Thyroid gland (tissue), 4 donors: ENCODE results near the gene TK1. TPM values are rescaled to one million over a fixed set of nuclear protein-coding genes. Genes with fewer than 3 reads are reported as not detected.

Experiments
- DNase-seq, 2 donors: peaks; one replicate each; pipeline ENCODE4 v3.0.0-alpha.2; 2019
- H3K27ac ChIP-seq, 3 donors: fragments of 200-600 bp; sonication (generic); 1 replicate in 2 of 3; 2 replicates in 1 of 3; pipeline ENCODE4 v1.5.1; 2016 to 2019; ENCODE audit warnings: mild to moderate bottlenecking in 1 of 3, moderate library complexity in 1 of 3
- H3K27me3 ChIP-seq: fragments of 200-600 bp; sonication (generic); one replicate; pipeline ENCODE4 v1.5.1; 2019
- H3K36me3 ChIP-seq, 2 donors: fragments of 200-600 bp; sonication (generic); one replicate each; pipeline ENCODE4 v1.5.1; 2016 to 2019
- H3K4me1 ChIP-seq, 2 donors: fragments of 200-600 bp; sonication (generic); one replicate each; pipeline ENCODE4 v1.5.1; 2017 to 2019
- H3K4me3 ChIP-seq, 3 donors: fragments of 200-600 bp; sonication (generic); replicated peaks in 1 of 3; 1 replicate in 2 of 3; 2 replicates in 1 of 3; pipeline ENCODE4 v1.5.1; 2016; ENCODE audit warnings: mild to moderate bottlenecking in 1 of 3
- H3K9me3 ChIP-seq: fragments of 200-600 bp; sonication (generic); one replicate; pipeline ENCODE4 v1.5.1; 2017
- POLR2A ChIP-seq, 2 donors: fragments of 450-650 bp; IDR thresholded peaks; one replicate each; pipeline ENCODE4 v1.6.1; 2017; ENCODE audit warnings: antibody characterized with exemption in 2 of 2, mild to moderate bottlenecking in 2 of 2, moderate library complexity in 1 of 2
- WGBS, 2 donors: methylation state at CpG; one replicate each; pipeline ENCODE4 v1.1.5; 2017; 5-methylcytosine and 5-hydroxymethylcytosine counted together
- intact Hi-C: fragments of 100-400 bp; cut with DNase I; formaldehyde crosslinking; loops from one replicate; pipeline ENCODE4 v1.15.1; 2023
- total RNA-seq, 4 donors: library from RNA; depleted of rRNA; stranded (reverse); fragments of >200 nt; gene quantifications; one replicate each; pipeline ENCODE4 v1.2.3, GENCODE V29; 2016
- TF ChIP-seq, protein P1 (sequence below), 6 experiments: fragments of 200-600 bp in 3 of 6; fragments of 450-650 bp in 3 of 6; sonication (generic) in 3 of 6; IDR thresholded peaks; one replicate each; pipeline ENCODE4 v1.5.1; 2016 to 2019; ENCODE audit warnings: antibody characterized with exemption in 6 of 6, mild to moderate bottlenecking in 2 of 6, inconsistent platforms in 1 of 6, moderate library complexity in 1 of 6

The TK1 gene
- total RNA-seq, 4 donors from 2014 or later = 1.1 to 2.7 (median 1.9) TPM

DNA sequence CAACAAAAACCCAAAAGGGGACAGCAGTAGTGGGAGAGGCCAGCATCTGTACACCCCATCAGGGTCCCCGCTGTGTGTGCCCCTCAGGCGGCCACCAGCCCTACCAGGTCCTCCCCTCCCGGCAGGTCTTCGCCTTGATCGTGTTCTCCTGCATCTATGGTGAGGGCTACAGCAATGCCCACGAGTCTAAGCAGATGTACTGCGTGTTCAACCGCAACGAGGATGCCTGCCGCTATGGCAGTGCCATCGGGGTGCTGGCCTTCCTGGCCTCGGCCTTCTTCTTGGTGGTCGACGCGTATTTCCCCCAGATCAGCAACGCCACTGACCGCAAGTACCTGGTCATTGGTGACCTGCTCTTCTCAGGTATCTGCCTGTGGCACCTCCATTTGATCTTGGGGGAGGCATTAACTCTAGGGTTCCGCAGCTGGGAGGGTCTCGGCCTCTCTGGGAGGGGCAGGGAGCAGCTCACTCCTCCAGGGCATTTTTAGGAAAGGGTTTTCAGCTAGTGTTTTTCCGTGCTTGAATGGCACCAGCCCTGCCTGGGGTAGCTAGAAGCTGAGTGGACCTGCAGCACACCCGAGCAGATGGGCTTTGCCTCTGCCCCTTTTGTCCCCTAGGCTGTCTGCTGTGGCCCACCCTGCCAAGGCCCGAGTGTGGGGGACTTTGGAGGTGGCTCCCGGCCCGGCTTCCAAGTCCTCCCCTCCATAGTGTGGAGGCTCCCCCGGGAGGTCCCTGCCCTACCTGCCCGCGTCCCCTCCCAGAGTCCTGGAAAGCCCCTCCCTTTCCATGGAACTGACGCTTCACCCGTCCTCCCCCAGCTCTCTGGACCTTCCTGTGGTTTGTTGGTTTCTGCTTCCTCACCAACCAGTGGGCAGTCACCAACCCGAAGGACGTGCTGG, 15.9 kb downstream of the TK1 start:
- Histone ChIP-seq H3K4me3 (no peak overlapping the region), H3K4me1 (peaks cover 18 to 44% of the 10 kb centered on the region in 2 donors), H3K9me3 (no peaks in the 10 kb centered on the region), H3K27ac (no peak overlapping the region), H3K27me3 (no peaks in the 10 kb centered on the region), H3K36me3 (peaks cover 0 to 17% of the 10 kb centered on the region in 2 donors)
- DNase-seq = no peak
- 91 to 93% methylated on average over 29 to 31 of the region's 31 CpGs for WGBS, 2 donors
- no peak for TF ChIP-seq POLR2A (IDR thresholded peaks at IDR 0.05)
- TF ChIP-seq, protein P1, sequence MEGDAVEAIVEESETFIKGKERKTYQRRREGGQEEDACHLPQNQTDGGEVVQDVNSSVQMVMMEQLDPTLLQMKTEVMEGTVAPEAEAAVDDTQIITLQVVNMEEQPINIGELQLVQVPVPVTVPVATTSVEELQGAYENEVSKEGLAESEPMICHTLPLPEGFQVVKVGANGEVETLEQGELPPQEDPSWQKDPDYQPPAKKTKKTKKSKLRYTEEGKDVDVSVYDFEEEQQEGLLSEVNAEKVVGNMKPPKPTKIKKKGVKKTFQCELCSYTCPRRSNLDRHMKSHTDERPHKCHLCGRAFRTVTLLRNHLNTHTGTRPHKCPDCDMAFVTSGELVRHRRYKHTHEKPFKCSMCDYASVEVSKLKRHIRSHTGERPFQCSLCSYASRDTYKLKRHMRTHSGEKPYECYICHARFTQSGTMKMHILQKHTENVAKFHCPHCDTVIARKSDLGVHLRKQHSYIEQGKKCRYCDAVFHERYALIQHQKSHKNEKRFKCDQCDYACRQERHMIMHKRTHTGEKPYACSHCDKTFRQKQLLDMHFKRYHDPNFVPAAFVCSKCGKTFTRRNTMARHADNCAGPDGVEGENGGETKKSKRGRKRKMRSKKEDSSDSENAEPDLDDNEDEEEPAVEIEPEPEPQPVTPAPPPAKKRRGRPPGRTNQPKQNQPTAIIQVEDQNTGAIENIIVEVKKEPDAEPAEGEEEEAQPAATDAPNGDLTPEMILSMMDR (IDR thresholded peaks at IDR 0.05) = no peak
- intact Hi-C loops = loop anchor here (5.0 kb wide), 1 partner anchor 44 kb away; the partner anchor contains the start of gene TMC6

DNA sequence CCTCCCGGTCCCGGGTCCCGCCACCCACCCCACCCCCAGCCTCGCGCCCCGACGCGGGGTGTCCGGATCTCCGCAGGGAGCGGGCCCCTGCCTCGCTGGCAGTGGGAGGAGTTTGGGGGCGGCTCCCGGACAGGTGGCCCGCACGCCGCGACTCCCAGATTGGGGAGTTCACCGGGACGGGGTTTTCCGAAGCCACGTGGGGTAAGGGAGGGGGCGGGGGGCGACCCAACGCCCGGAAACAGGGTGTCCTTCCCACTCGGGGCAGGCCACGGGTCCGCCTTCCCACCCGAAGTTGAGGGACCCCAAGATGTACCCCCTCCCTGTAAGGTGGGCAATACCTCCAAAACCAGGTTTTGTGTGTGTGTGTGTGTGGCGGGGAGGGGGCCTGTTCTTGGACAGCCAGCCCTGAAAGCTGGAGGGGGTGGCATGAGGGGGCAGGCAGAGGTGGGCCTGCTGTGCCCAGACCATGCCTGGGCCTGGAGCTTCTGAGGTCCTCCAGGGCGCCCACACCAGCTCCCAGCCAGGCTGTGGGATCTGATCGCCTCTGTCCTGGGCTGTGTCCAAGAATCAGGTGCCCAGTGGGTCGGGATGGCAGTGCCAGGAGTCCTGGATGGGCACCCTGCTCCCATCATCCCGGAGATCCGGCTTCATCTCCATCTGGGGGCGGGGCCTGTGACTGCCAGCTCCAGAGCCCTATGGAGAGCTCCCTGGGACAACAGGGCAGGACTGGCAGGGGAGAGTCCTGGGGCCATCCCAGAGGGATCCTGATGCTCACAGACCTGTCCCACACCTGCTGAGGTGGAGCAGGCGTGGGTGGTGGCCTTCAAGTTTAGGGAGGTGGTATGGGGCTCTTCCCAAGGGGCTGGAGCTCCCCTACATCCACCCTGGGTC, 17.7 kb downstream of the TK1 start:
- TF ChIP-seq, protein P1 (IDR thresholded peaks at IDR 0.05) = no peak
- TF ChIP-seq POLR2A (IDR thresholded peaks at IDR 0.05) = no peak
- H3K4me1 ChIP-seq = peaks cover 9 to 27% of the 10 kb centered on the region in 2 donors
- no peaks in the 10 kb centered on the region for H3K9me3 ChIP-seq
- WGBS, 2 donors = 44% methylated on average over 7 of the region's 38 CpGs; no CpG with 5 or more reads in 1 of the 2 donors
- H3K27me3 ChIP-seq = no peaks in the 10 kb centered on the region
- peak overlapping the region; percentile 6 to 83 (median 54) for H3K27ac ChIP-seq
- DNase-seq = peak; percentile 84
- peaks cover 0 to 17% of the 10 kb centered on the region in 2 donors for H3K36me3 ChIP-seq
- intact Hi-C loops = no loop called here
- H3K4me3 ChIP-seq = peak overlapping the region; percentile 18 to 90 (median 66)

- peak; percentile 84 to 86 for DNase-seq
- H3K4me1 ChIP-seq = peaks cover 7 to 21% of the 10 kb centered on the region in 2 donors
Measured at GRCh38 chr17:78168242-78168902, 18.5 kb downstream of the TK1 start, which contains the start of gene SYNGR2. Gene SYNGR2 (plus strand): TSS chr17:78168581. CDS start chr17:78168617, 36 bp downstream.

DNA sequence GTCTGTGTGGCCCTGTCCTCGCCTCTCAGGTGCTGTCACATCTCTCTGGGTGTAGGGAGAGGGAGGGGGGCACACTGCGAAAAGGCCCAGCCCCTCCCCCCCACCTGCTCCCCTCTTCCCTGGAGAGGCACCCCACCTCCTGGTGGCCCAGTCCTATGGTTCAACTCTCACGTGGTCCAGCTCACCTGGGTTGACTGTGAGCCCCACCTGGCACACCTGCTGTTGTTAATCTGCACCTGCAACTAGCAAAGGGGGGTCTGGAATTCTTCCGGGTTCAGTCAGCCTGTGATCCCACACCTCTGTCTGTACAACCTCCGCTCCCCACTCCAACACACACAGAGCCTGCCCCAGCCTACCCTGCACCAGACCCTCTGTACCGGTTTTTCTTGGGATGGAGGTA, 20.4 kb downstream of the TK1 start:
- H3K9me3 ChIP-seq = no peaks in the 10 kb centered on the region
- no peak overlapping the region for H3K27ac ChIP-seq
- peaks cover 7 to 12% of the 10 kb centered on the region in 2 donors for H3K4me1 ChIP-seq
- DNase-seq = no peak
- intact Hi-C loops = no loop called here
- no peak overlapping the region for H3K4me3 ChIP-seq
- peaks cover 0 to under 1% of the 10 kb centered on the region in 2 donors for H3K36me3 ChIP-seq
- WGBS, 2 donors = 59 to 65% methylated on average over 6 of the region's 6 CpGs
- TF ChIP-seq, protein P1 (IDR thresholded peaks at IDR 0.05) = no peak
- H3K27me3 ChIP-seq = no peaks in the 10 kb centered on the region

More at GRCh38 chr17:78168242-78168902, 18.5 kb downstream of the TK1 start, which contains the start of gene SYNGR2:
- H3K27ac ChIP-seq = peak within 1 kb of the TSS; percentile 6 to 83 (median 54)
- H3K4me3 ChIP-seq = peak within 1 kb of the TSS; percentile 18 to 90 (median 66)
- 0 to 5% methylated on average over 1 to 5 of the region's 84 CpGs for WGBS, 2 donors
- H3K27me3 ChIP-seq = no peaks in the 10 kb centered on the region
- no peaks in the 10 kb centered on the region for H3K9me3 ChIP-seq
- intact Hi-C loops = no loop called here
- H3K36me3 ChIP-seq = peaks cover 0 to 17% of the 10 kb centered on the region in 2 donors
- TF ChIP-seq, protein P1 (IDR thresholded peaks at IDR 0.05) = no peak
- peak; percentile 22 to 88 for TF ChIP-seq POLR2A (IDR thresholded peaks at IDR 0.05)
